HepG2 (cell line): ENCODE data around the gene RNU1-2. TPM values are rescaled to one million over a fixed set of nuclear protein-coding genes. Genes with fewer than 3 reads are reported as not detected.
A peak's percentile ranks its signal among the peaks of the same experiment; 100 is the strongest.

Experiments used
- ARNT ChIP-seq: fragments of 450-650 bp; IDR thresholded peaks from 2 replicates; pipeline ENCODE4 v1.6.1; 2017
- GATAD1 ChIP-seq: IDR thresholded peaks from 2 replicates; pipeline ENCODE4 v1.6.1; 2016; ENCODE audit warnings: missing genetic modification reagents, missing compliant biosample characterization
- GPN1 ChIP-seq: sonication (generic); formaldehyde crosslinking; IDR thresholded peaks from 2 replicates; pipeline ENCODE4 v1.5.1; 2020; ENCODE audit warnings: missing genetic modification reagents, borderline replicate concordance
- HES4 ChIP-seq: sonication (generic); formaldehyde crosslinking; IDR thresholded peaks from 2 replicates; pipeline ENCODE4 v1.9.0; 2021; ENCODE audit warnings: mild to moderate bottlenecking, missing genetic modification reagents, borderline replicate concordance
- KDM6A ChIP-seq: IDR thresholded peaks from 2 replicates; pipeline ENCODE4 v1.6.1; 2016; ENCODE audit warnings: low read depth
- KLF13 ChIP-seq: sonication (generic); formaldehyde crosslinking; IDR thresholded peaks from 2 replicates; pipeline ENCODE4 v1.4.0; 2020; ENCODE audit warnings: mild to moderate bottlenecking, missing genetic modification reagents
- MXI1 ChIP-seq: IDR thresholded peaks from 3 replicates; pipeline ENCODE4 v1.6.1; 2012; ENCODE audit warnings: low read depth, low read length, inconsistent platforms, borderline replicate concordance
- MYNN ChIP-seq: sonication (generic); formaldehyde crosslinking; IDR thresholded peaks from 2 replicates; pipeline ENCODE4 v1.4.0; 2020; ENCODE audit warnings: mild to moderate bottlenecking, low read depth, missing genetic modification reagents
- PHB2 ChIP-seq: fragments of 450-650 bp; IDR thresholded peaks from 2 replicates; pipeline ENCODE4 v1.6.1; 2018; ENCODE audit not compliant: partially characterized antibody
- PPARG ChIP-seq: conservative IDR thresholded peaks from 2 replicates; pipeline ENCODE4 v1.6.1; 2016; ENCODE audit warnings: missing biosample characterization, missing genetic modification reagents
- PRPF4 ChIP-seq: fragments of 200-400 bp; formaldehyde crosslinking; IDR thresholded peaks from 2 replicates; pipeline ENCODE4 v1.6.1; 2016; ENCODE audit warnings: low read length, low read depth; ENCODE audit not compliant: poor library complexity, severe bottlenecking
- REST ChIP-seq, 2 experiments: IDR thresholded peaks; 2 replicates each; pipeline ENCODE4 v1.6.1; 2011 to 2012; ENCODE audit warnings: low read length in 2 of 2, borderline replicate concordance in 1 of 2, low read depth in 1 of 2, mild to moderate bottlenecking in 1 of 2, moderate library complexity in 1 of 2
- RFX3 ChIP-seq: IDR thresholded peaks from 2 replicates; pipeline ENCODE4 v1.6.1; 2016; ENCODE audit warnings: missing biosample characterization, missing genetic modification reagents
- RXRA ChIP-seq: sonication (generic); formaldehyde crosslinking; IDR thresholded peaks from 2 replicates; pipeline ENCODE4 v1.5.1; 2020; ENCODE audit warnings: missing genetic modification reagents
- SAP130 ChIP-seq: IDR thresholded peaks from 2 replicates; pipeline ENCODE4 v1.6.1; 2016; ENCODE audit warnings: low read depth
- STAG1 ChIP-seq: sonication (generic); formaldehyde crosslinking; IDR thresholded peaks from 2 replicates; pipeline ENCODE4 v1.4.0; 2020; ENCODE audit warnings: missing genetic modification reagents
- STAT6 ChIP-seq: sonication (generic); formaldehyde crosslinking; IDR thresholded peaks from 2 replicates; pipeline ENCODE4 v1.4.0; 2020; ENCODE audit warnings: missing genetic modification reagents, mild to moderate bottlenecking, borderline replicate concordance
- ZFAT ChIP-seq: sonication (generic); formaldehyde crosslinking; conservative IDR thresholded peaks from 2 replicates; pipeline ENCODE4 v1.8.1; 2023; ENCODE audit warnings: missing genetic modification reagents, inconsistent platforms
- ZNF333 ChIP-seq: sonication (generic); formaldehyde crosslinking; IDR thresholded peaks from 2 replicates; pipeline ENCODE4 v1.4.0; 2020; ENCODE audit warnings: mild to moderate bottlenecking, missing genetic modification reagents, borderline replicate concordance
- ZNF335 ChIP-seq: sonication (generic); formaldehyde crosslinking; IDR thresholded peaks from 2 replicates; pipeline ENCODE4 v1.4.0; 2020; ENCODE audit warnings: missing genetic modification reagents
- ZNF354B ChIP-seq: sonication (generic); formaldehyde crosslinking; IDR thresholded peaks from 2 replicates; pipeline ENCODE4 v1.8.0; 2022; ENCODE audit warnings: mild to moderate bottlenecking, missing genetic modification reagents
- ZNF530 ChIP-seq: sonication (generic); formaldehyde crosslinking; IDR thresholded peaks from 2 replicates; pipeline ENCODE4 v1.5.0; 2020; ENCODE audit warnings: low read depth, mild to moderate bottlenecking, missing genetic modification reagents
- ZNF558 ChIP-seq: sonication (generic); formaldehyde crosslinking; IDR thresholded peaks from 2 replicates; pipeline ENCODE4 v1.9.0; 2022; ENCODE audit warnings: mild to moderate bottlenecking, missing genetic modification reagents, borderline replicate concordance
- ZNF569 ChIP-seq: sonication (generic); formaldehyde crosslinking; IDR thresholded peaks from 2 replicates; pipeline ENCODE4 v1.5.0; 2020; ENCODE audit warnings: mild to moderate bottlenecking, missing genetic modification reagents, moderate library complexity, borderline replicate concordance
- ZSCAN20 ChIP-seq: sonication (generic); formaldehyde crosslinking; IDR thresholded peaks from 2 replicates; pipeline ENCODE4 v1.4.0; 2020; ENCODE audit warnings: missing genetic modification reagents, mild to moderate bottlenecking, borderline replicate concordance
- polyA plus RNA-seq, 8 experiments: library from polyadenylated mRNA; depleted of rRNA in 3 of 8; stranded (reverse) in 7 of 8; unstranded in 1 of 8; fragments of >200 nt; fragmentation: Illumina TruSeq in 4 of 8; extraction: Trizol in 4 of 8; gene quantifications; 2 replicates each; pipeline versions ENCODE4 v1.2.1 to v1.2.3, GENCODE V29; 2011 to 2016; ENCODE audit warnings: low read depth in 4 of 8, missing spikeins in 1 of 8, mixed read lengths in 1 of 8; ENCODE audit not compliant: insufficient read depth in 1 of 8
- total RNA-seq, 5 experiments: library from RNA; depleted of rRNA; stranded (reverse); fragments of >200 nt; fragmentation: Illumina TruSeq; extraction: Trizol; gene quantifications; 2 replicates each; pipeline ENCODE4 v1.2.3, GENCODE V29; 2016; ENCODE audit warnings: low read depth in 1 of 5
- TF ChIP-seq, protein P1 (sequence below): sonication (generic); formaldehyde crosslinking; IDR thresholded peaks from 2 replicates; pipeline ENCODE4 v1.8.1; 2023; ENCODE audit warnings: missing genetic modification reagents, inconsistent platforms, borderline replicate concordance

Gene RNU1-2
- total and polyA plus RNA-seq, 2 of the 13 experiments (the other 11 are each of a cell fraction or from before 2014, with no cell fraction given) = under 0.01 to 11,018 TPM

DNA sequence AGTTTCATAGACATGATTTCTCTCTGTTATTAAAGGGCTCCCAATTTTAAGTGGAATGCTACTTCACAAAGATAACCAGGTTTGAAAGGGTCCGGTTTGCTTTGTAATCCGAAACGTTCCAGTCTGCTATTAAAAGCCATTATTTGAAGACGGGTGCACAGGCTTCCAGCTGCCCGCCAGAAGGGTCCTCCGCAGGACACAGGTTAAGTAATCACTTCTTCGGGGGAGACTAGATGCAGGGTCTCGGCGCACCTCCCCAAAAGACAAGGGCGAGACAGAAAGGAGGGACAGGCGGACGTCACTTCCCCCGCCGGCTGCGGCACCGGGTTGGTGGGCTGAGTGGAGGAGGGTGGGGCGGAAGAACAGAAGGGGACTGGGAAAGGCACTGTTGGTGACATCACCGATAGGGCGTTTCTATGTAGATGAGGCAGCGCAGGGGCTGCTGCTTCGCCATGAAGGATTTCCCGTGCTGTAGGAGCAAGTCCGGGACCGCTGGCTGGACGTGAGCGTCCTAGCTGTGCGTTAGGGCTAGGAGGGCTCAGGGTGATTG, 8.9 kb downstream of the RNU1-2 start (continued):
- TF ChIP-seq ZNF569 (CRISPR knock-in tag) (no peak), GATAD1 (CRISPR knock-in tag) (peak; percentile 58; the same call in 1 of the 2 replicates), SAP130 (CRISPR knock-in tag) (peak; percentile 58), GPN1 (CRISPR knock-in tag) (no peak), ZFAT (no peak), ZNF333 (CRISPR knock-in tag) (no peak), ZNF530 (no peak), KDM6A (CRISPR knock-in tag) (no peak), REST (IDR thresholded peaks at IDR 0.05; ENCODE audit: borderline replicate concordance in 1 of 2, low read depth in 1 of 2, low read length in 2 of 2) (no peak), ZSCAN20 (CRISPR knock-in tag) (no peak), ZNF335 (CRISPR knock-in tag) (no peak), RFX3 (CRISPR knock-in tag) (no peak), PPARG (CRISPR knock-in tag) (no peak), STAT6 (CRISPR knock-in tag) (no peak), PHB2 (no peak), MYNN (CRISPR knock-in tag) (no peak), ARNT (no peak), RXRA (CRISPR knock-in tag) (peak; percentile 55; the same call in 1 of the 2 replicates), ZNF354B (CRISPR knock-in tag) (no peak), PRPF4 (no peak), MXI1 (peak; percentile 15; the same call in 1 of the 3 replicates), HES4 (CRISPR knock-in tag) (no peak), ZNF558 (CRISPR knock-in tag) (no peak), STAG1 (CRISPR knock-in tag) (no peak), KLF13 (no peak)
- TF ChIP-seq, protein P1, sequence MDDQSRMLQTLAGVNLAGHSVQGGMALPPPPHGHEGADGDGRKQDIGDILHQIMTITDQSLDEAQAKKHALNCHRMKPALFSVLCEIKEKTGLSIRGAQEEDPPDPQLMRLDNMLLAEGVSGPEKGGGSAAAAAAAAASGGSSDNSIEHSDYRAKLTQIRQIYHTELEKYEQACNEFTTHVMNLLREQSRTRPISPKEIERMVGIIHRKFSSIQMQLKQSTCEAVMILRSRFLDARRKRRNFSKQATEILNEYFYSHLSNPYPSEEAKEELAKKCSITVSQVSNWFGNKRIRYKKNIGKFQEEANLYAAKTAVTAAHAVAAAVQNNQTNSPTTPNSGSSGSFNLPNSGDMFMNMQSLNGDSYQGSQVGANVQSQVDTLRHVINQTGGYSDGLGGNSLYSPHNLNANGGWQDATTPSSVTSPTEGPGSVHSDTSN (CRISPR knock-in tag) = no peak
